ENCODE measurements around the gene JOSD2. TPM values are rescaled to one million over a fixed set of nuclear protein-coding genes. Genes with fewer than 3 reads are reported as not detected.

Gene JOSD2
- polyA plus RNA-seq, 3 donors, result 6.4 to 8.8 (median 7.7) TPM

DNA sequence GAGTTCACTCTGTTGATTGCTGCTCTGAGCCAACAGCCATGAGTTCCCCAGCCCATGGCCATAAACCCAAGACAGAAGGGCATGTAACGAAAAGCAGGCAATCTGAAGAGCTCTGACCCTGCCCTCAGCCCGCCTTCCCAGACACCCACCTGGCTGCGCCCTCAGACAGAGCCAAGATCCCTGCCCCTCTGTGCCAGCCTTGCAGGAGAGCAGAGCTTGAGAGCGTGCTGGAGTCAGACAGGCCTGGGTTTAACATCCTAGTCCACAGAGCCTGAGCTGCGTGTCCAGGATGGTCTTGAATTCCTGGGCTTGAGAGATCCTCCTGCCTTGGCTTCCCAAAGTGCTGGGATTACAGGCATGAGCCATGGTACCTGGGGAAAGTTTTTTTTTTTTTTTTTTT is 53.7 kb downstream of the JOSD2 start:
- DNase-seq (ENCODE audit: low read depth in 3 of 3, low spot score in 2 of 3), result no peak

Other genes starting within 250 kb of the JOSD2 start
- 10 to 100 TPM; 23.8 to 27.2 (median 27.1) TPM for gene KCNC3, start 181.8 kb downstream of the JOSD2 start, polyA plus RNA-seq (ENCODE audit: insufficient read length in 3 of 3)
- 1 to 10 TPM; 8.2 to 9.4 (median 8.7) TPM for gene NAPSA, start 145.6 kb downstream of the JOSD2 start, polyA plus RNA-seq (ENCODE audit: insufficient read length in 3 of 3)
- 10 to 100 TPM; 25.9 to 28.8 (median 27.6) TPM for gene NR1H2, start 134.7 kb downstream of the JOSD2 start, polyA plus RNA-seq (ENCODE audit: insufficient read length in 3 of 3)
- 10 to 100 TPM; 20.7 to 22.8 (median 21.6) TPM for gene POLD1, start 126.8 kb downstream of the JOSD2 start, polyA plus RNA-seq (ENCODE audit: insufficient read length in 3 of 3)
- gene SPIB, start 92.3 kb downstream of the JOSD2 start, polyA plus RNA-seq (ENCODE audit: insufficient read length in 3 of 3), result under 1 TPM; 0.28 to 0.91 (median 0.82) TPM
- under 1 TPM; 0.58 to 0.72 (median 0.67) TPM for gene MYBPC2, start 78.3 kb downstream of the JOSD2 start, polyA plus RNA-seq (ENCODE audit: insufficient read length in 3 of 3)
- 100 to 1,000 TPM; 103 to 123 (median 107) TPM for gene EMC10, start 34.7 kb downstream of the JOSD2 start, polyA plus RNA-seq (ENCODE audit: insufficient read length in 3 of 3)
- gene GARIN5A, start 34.3 kb downstream of the JOSD2 start, polyA plus RNA-seq (ENCODE audit: insufficient read length in 3 of 3), result 1 to 10 TPM; 5.9 to 7.8 (median 6.8) TPM
- 1 to 10 TPM; 5.5 to 8.3 (median 8.1) TPM for gene ASPDH, start 2.7 kb upstream of the JOSD2 start, polyA plus RNA-seq (ENCODE audit: insufficient read length in 3 of 3)
- 10 to 100 TPM; 12.6 to 15.6 (median 15.0) TPM for gene LRRC4B, start 57.2 kb upstream of the JOSD2 start, polyA plus RNA-seq (ENCODE audit: insufficient read length in 3 of 3)
- 1 to 10 TPM in 1 of 3 donors, under 1 TPM in 2; 0.47 to 1.0 (median 0.65) TPM for gene SYT3, start 128.7 kb upstream of the JOSD2 start, polyA plus RNA-seq (ENCODE audit: insufficient read length in 3 of 3)
- gene C19orf81, start 138.3 kb upstream of the JOSD2 start, polyA plus RNA-seq (ENCODE audit: insufficient read length in 3 of 3), result 1 to 10 TPM; 1.7 to 3.8 (median 2.5) TPM
- 1 to 10 TPM; 3.5 to 5.0 (median 4.9) TPM for gene SHANK1, start 208.6 kb upstream of the JOSD2 start, polyA plus RNA-seq (ENCODE audit: insufficient read length in 3 of 3)
- gene CLEC11A, start 212.2 kb upstream of the JOSD2 start, polyA plus RNA-seq (ENCODE audit: insufficient read length in 3 of 3), result 10 to 100 TPM; 25.3 to 29.9 (median 27.2) TPM

Data from right renal cortex interstitium (tissue), 3 donors.